HepG2 (cell line): ENCODE results near the gene ADAMTSL4. TPM values are rescaled to one million over a fixed set of nuclear protein-coding genes. Genes with fewer than 3 reads are reported as not detected.

ENCODE experiments used
- ATAC-seq: fragments of 200-7000 bp; cut with Tn5 transposase; 3 replicates; pipeline ENCODE4 v1.9.1; 2020; ENCODE audit warnings: mild to moderate bottlenecking, moderate library complexity
- BruUV-seq: library from RNA; stranded (reverse); fragments of 400-500 nt; replicated peaks from 2 replicates; lab custom pipeline; 2021; lab: Mats Ljungman, UMichigan
- CTCF ChIA-PET: fragments of 300-600 bp; formaldehyde crosslinking; extraction: SDS; loops from one replicate; lab custom pipeline; 2021; ENCODE audit warnings: low total read pairs, inconsistent platforms, low intra/inter-chr PET ratio; lab: Yijun Ruan, JAX
- POLR2A ChIA-PET: fragments of 350-600 bp; sonication (Branson Sonifier 250); formaldehyde crosslinking; loops from one replicate; lab custom pipeline; 2020; ENCODE audit warnings: antibody characterized with exemption, inconsistent platforms; lab: Yijun Ruan, JAX
- DNase-seq: peaks from one replicate; pipeline ENCODE4 v3.0.0-alpha.2; 2015; ENCODE audit warnings: low spot score
- FAIRE-seq: peaks from 3 replicates; lab custom pipeline; 2011; peaks lifted over from hg19 to GRCh38; lab: Jason Lieb, UNC
- H2AFZ ChIP-seq: one replicate; pipeline ENCODE4 v1.6.1; 2011; ENCODE audit warnings: low read length, inconsistent platforms
- H3K27ac ChIP-seq: fragments of 300-600 bp; 3 replicates; pipeline ENCODE4 v1.8.0; 2011; ENCODE audit warnings: mixed run types, mild to moderate bottlenecking, mixed read lengths, low read length, inconsistent platforms; ENCODE audit not compliant: insufficient read depth; ENCODE audit errors: extremely low read length
- H3K27me3 ChIP-seq, 2 experiments: fragments of 200-600 bp in 1 of 2; 2 replicates in 1 of 2; 3 replicates in 1 of 2; pipeline versions ENCODE4 v1.6.0 to v1.8.0; 2011; ENCODE audit warnings: low read length in 2 of 2, mild to moderate bottlenecking in 2 of 2, moderate library complexity in 2 of 2, inconsistent platforms in 1 of 2; ENCODE audit not compliant: insufficient read depth in 2 of 2, control insufficient read depth in 1 of 2
- H3K36me3 ChIP-seq, 2 experiments: fragments of 200-600 bp in 1 of 2; replicated peaks in 1 of 2; 2 replicates in 1 of 2; 3 replicates in 1 of 2; pipeline versions ENCODE4 v1.5.1 to v1.8.0; 2011; ENCODE audit warnings: low read length in 2 of 2, inconsistent platforms in 1 of 2; ENCODE audit not compliant: insufficient read depth in 2 of 2, control insufficient read depth in 1 of 2
- H3K4me1 ChIP-seq: 2 replicates; pipeline ENCODE4 v1.5.1; 2012; ENCODE audit warnings: low read length, inconsistent platforms; ENCODE audit not compliant: insufficient read depth
- H3K4me2 ChIP-seq: 2 replicates; pipeline ENCODE4 v1.6.0; 2011; ENCODE audit warnings: low read depth, low read length, inconsistent platforms
- H3K4me3 ChIP-seq, 3 experiments: fragments of 200-600 bp in 1 of 3; sonication (generic), shearing (Covaris generic) in 1 of 3; replicated peaks in 1 of 3; 2 replicates each; pipeline ENCODE4 v1.5.1; 2011 to 2016; ENCODE audit warnings: low read length in 3 of 3, inconsistent platforms in 2 of 3, low read depth in 2 of 3, mild to moderate bottlenecking in 2 of 3, control low read depth in 1 of 3, mixed read lengths in 1 of 3; ENCODE audit not compliant: insufficient read depth in 1 of 3
- H3K79me2 ChIP-seq: one replicate; pipeline ENCODE4 v1.6.1; 2011; ENCODE audit warnings: low read length, inconsistent platforms; ENCODE audit not compliant: insufficient read depth
- H3K9ac ChIP-seq: 2 replicates; pipeline ENCODE4 v1.6.0; 2011; ENCODE audit warnings: mild to moderate bottlenecking, low read depth, low read length, inconsistent platforms; ENCODE audit not compliant: insufficient read depth
- H3K9me3 ChIP-seq: 2 replicates; pipeline ENCODE4 v1.5.1; 2012; ENCODE audit warnings: mild to moderate bottlenecking, low read length
- H4K20me1 ChIP-seq: 2 replicates; pipeline ENCODE4 v1.6.0; 2011; ENCODE audit warnings: inconsistent platforms, mild to moderate bottlenecking, low read length, moderate library complexity; ENCODE audit not compliant: insufficient read depth
- DNMT3B ChIP-seq: conservative IDR thresholded peaks from 2 replicates; pipeline ENCODE4 v1.6.1; 2016; ENCODE audit warnings: missing biosample characterization, control low read depth
- EED ChIP-seq: sonication (generic); formaldehyde crosslinking; IDR thresholded peaks from 2 replicates; pipeline ENCODE4 v1.5.0; 2020; ENCODE audit warnings: mild to moderate bottlenecking, missing genetic modification reagents
- ERF ChIP-seq: IDR thresholded peaks from 2 replicates; pipeline ENCODE4 v1.6.1; 2018; ENCODE audit warnings: missing biosample characterization, missing genetic modification reagents
- FOXA1 ChIP-seq, 2 experiments: fragments of 450-650 bp in 1 of 2; sonication (generic) in 1 of 2; formaldehyde crosslinking in 1 of 2; IDR thresholded peaks; 2 replicates each; pipeline versions ENCODE4 v1.4.0 to v1.6.1; 2016 to 2020; ENCODE audit warnings: missing genetic modification reagents in 1 of 2
- FOXA3 ChIP-seq: IDR thresholded peaks from 2 replicates; pipeline ENCODE4 v1.6.1; 2016; ENCODE audit warnings: missing genetic modification reagents, missing compliant biosample characterization
- FOXP1 ChIP-seq, 2 experiments: fragments of 450-650 bp in 1 of 2; IDR thresholded peaks; 2 replicates each; pipeline ENCODE4 v1.6.1; 2017 to 2018; ENCODE audit warnings: antibody characterized with exemption in 1 of 2
- IRX3 ChIP-seq: sonication (generic); formaldehyde crosslinking; IDR thresholded peaks from 2 replicates; pipeline ENCODE4 v1.8.1; 2023; ENCODE audit warnings: mild to moderate bottlenecking, low read depth, missing genetic modification reagents, borderline replicate concordance
- NR2F6 ChIP-seq, 2 experiments: IDR thresholded peaks; 2 replicates each; pipeline ENCODE4 v1.6.1; 2016; ENCODE audit warnings: antibody characterized with exemption in 1 of 2, mild to moderate bottlenecking in 1 of 2
- SAP130 ChIP-seq: IDR thresholded peaks from 2 replicates; pipeline ENCODE4 v1.6.1; 2016; ENCODE audit warnings: low read depth
- SOX13 ChIP-seq, 3 experiments: fragments of 450-650 bp in 1 of 3; sonication (generic) in 1 of 3; formaldehyde crosslinking in 1 of 3; IDR thresholded peaks in 2 of 3; conservative IDR thresholded peaks in 1 of 3; 2 replicates each; pipeline versions ENCODE4 v1.5.0 to v1.6.1; 2016 to 2020; ENCODE audit warnings: antibody characterized with exemption in 1 of 3, mild to moderate bottlenecking in 1 of 3, missing compliant biosample characterization in 1 of 3, missing genetic modification reagents in 1 of 3, moderate library complexity in 1 of 3
- SOX5 ChIP-seq: IDR thresholded peaks from 2 replicates; pipeline ENCODE4 v1.6.1; 2016; ENCODE audit warnings: borderline replicate concordance
- SRSF1 ChIP-seq: fragments of 200-400 bp; formaldehyde crosslinking; optimal IDR thresholded peaks from 2 replicates; pipeline ENCODE3; 2017; ENCODE audit warnings: mild to moderate bottlenecking, low read depth, low read length, moderate library complexity
- ZFP82 ChIP-seq: sonication (generic); formaldehyde crosslinking; IDR thresholded peaks from 2 replicates; pipeline ENCODE4 v1.5.1; 2020; ENCODE audit warnings: mild to moderate bottlenecking, missing genetic modification reagents, borderline replicate concordance
- WGBS: methylation state at CpG from one replicate; pipeline ENCODE4 v1.1.6; 2017; ENCODE audit warnings: low lambda C conversion rate; 5-methylcytosine and 5-hydroxymethylcytosine counted together
- in situ Hi-C: cut with HindIII; loops from 2 replicates; pipeline ENCODE4 v1.10.0; 2017; ENCODE audit warnings: low pct_unique_long_range_greater_than_20kb; ENCODE audit not compliant: extremely low pct_ligation_motif_present
- intact Hi-C: fragments of 100-400 bp; cut with micrococcal nuclease; formaldehyde crosslinking; loops from one replicate; pipeline ENCODE4 v1.10.0; 2022; ENCODE audit not compliant: unreplicated experiment
- polyA plus RNA-seq, 8 experiments: library from polyadenylated mRNA; depleted of rRNA in 3 of 8; stranded (reverse) in 7 of 8; unstranded in 1 of 8; fragments of >200 nt; fragmentation: Illumina TruSeq in 4 of 8; extraction: Trizol in 4 of 8; gene quantifications; 2 replicates each; pipeline versions ENCODE4 v1.2.1 to v1.2.3, GENCODE V29; 2011 to 2016; ENCODE audit warnings: low read depth in 4 of 8, missing spikeins in 1 of 8, mixed read lengths in 1 of 8; ENCODE audit not compliant: insufficient read depth in 1 of 8
- total RNA-seq, 5 experiments: library from RNA; depleted of rRNA; stranded (reverse); fragments of >200 nt; fragmentation: Illumina TruSeq; extraction: Trizol; gene quantifications; 2 replicates each; pipeline ENCODE4 v1.2.3, GENCODE V29; 2016; ENCODE audit warnings: low read depth in 1 of 5
- TF ChIP-seq, protein P1 (sequence below): sonication (generic); formaldehyde crosslinking; IDR thresholded peaks from 2 replicates; pipeline ENCODE4 v1.5.1; 2020; ENCODE audit warnings: mild to moderate bottlenecking, moderate library complexity, missing genetic modification reagents
- TF ChIP-seq, protein P2 (sequence below), 2 experiments: sonication (generic) in 1 of 2; formaldehyde crosslinking in 1 of 2; IDR thresholded peaks; 2 replicates each; pipeline versions ENCODE4 v1.4.0 to v1.6.1; 2018 to 2020; ENCODE audit warnings: missing genetic modification reagents in 2 of 2, borderline replicate concordance in 1 of 2, low read depth in 1 of 2, mild to moderate bottlenecking in 1 of 2, missing biosample characterization in 1 of 2
- TF ChIP-seq, protein P3 (sequence below): sonication (generic); formaldehyde crosslinking; IDR thresholded peaks from 2 replicates; pipeline ENCODE4 v1.5.1; 2020; ENCODE audit warnings: mild to moderate bottlenecking, missing genetic modification reagents, borderline replicate concordance
- TF ChIP-seq, protein P4 (sequence below): sonication (generic); formaldehyde crosslinking; IDR thresholded peaks from 2 replicates; pipeline ENCODE4 v1.8.0; 2022; ENCODE audit warnings: mild to moderate bottlenecking, missing genetic modification reagents

ADAMTSL4 gene
- total and polyA plus RNA-seq, 2 of the 13 experiments (the other 11 are each of a cell fraction or from before 2014, with no cell fraction given): 3.9 to 16.4 TPM

- no TSS peak for BruUV-seq
- Histone ChIP-seq H3K79me2 (no peaks in the 10 kb centered on the region), H3K4me2 (peak overlapping the region; percentile 85), H3K4me3 (peak overlapping the region; percentile 73 to 84 (median 80)), H3K4me1 (peaks cover 32% of the 10 kb centered on the region), H3K9me3 (no peaks in the 10 kb centered on the region), H3K36me3 (no peaks in the 10 kb centered on the region), H3K9ac (peak overlapping the region; percentile 81), H3K27ac (peak overlapping the region; percentile 66), H4K20me1 (no peaks in the 10 kb centered on the region), H3K27me3 (no peaks in the 10 kb centered on the region; a peak in 1 of 5 replicates), H2AFZ (peak overlapping the region; percentile 77)
- ChIA-PET CTCF (interaction anchor here (1.2 kb wide), 1 partner anchor 52 kb away, joined by 5 read pairs; no protein-coding TSS in a partner anchor), POLR2A (interaction anchor here (1.1 to 3.3 kb wide), 12 partner anchors 12 to 181 kb away, joined by 3 to 78 read pairs (median 6); partner anchors contain the start of genes ADAMTSL4, GOLPH3L and TARS2)
- intact Hi-C loops (no loop called here), in situ Hi-C loops (no loop called here)
- WGBS: 5% methylated on average over 4 of the region's 4 CpGs
- ATAC-seq (peak; percentile 26), DNase-seq (peak; percentile 49), FAIRE-seq (peak; percentile 83)
- TF ChIP-seq EED (CRISPR knock-in tag) (no peak), DNMT3B (CRISPR knock-in tag) (no peak), SAP130 (CRISPR knock-in tag) (peak; percentile 53; the same call in 1 of the 2 replicates), SOX5 (0 out of 2 replicates have a peak, but pooled peaks have one; percentile 9), FOXA3 (peak; percentile 69), ERF (CRISPR knock-in tag) (0 out of 2 replicates have a peak, but pooled peaks have one; percentile 62), ZFP82 (CRISPR knock-in tag) (no peak), SOX13 (IDR thresholded peaks at IDR 0.05) (no peak), SOX13 (CRISPR knock-in tag; conservative IDR thresholded peaks at IDR 0.05 in 1 of 2, IDR thresholded peaks at IDR 0.05 in 1 of 2) (peak in 1 of 2 experiments; percentile 45; a peak in 1 of 4 replicates), NR2F6 (IDR thresholded peaks at IDR 0.05) (0 out of 2 replicates have a peak, but pooled peaks have one; percentile 33), NR2F6 (CRISPR knock-in tag; IDR thresholded peaks at IDR 0.05) (no peak), IRX3 (CRISPR knock-in tag) (no peak), FOXA1 (IDR thresholded peaks at IDR 0.05) (no peak), FOXA1 (CRISPR knock-in tag; IDR thresholded peaks at IDR 0.05) (peak; percentile 80), SRSF1 (no peak), FOXP1 (IDR thresholded peaks at IDR 0.05) (no peak), FOXP1 (CRISPR knock-in tag; IDR thresholded peaks at IDR 0.05) (peak; percentile 26; the same call in 1 of the 2 replicates)
- TF ChIP-seq, protein P1, sequence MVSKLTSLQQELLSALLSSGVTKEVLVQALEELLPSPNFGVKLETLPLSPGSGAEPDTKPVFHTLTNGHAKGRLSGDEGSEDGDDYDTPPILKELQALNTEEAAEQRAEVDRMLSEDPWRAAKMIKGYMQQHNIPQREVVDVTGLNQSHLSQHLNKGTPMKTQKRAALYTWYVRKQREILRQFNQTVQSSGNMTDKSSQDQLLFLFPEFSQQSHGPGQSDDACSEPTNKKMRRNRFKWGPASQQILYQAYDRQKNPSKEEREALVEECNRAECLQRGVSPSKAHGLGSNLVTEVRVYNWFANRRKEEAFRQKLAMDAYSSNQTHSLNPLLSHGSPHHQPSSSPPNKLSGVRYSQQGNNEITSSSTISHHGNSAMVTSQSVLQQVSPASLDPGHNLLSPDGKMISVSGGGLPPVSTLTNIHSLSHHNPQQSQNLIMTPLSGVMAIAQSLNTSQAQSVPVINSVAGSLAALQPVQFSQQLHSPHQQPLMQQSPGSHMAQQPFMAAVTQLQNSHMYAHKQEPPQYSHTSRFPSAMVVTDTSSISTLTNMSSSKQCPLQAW (CRISPR knock-in tag): 0 out of 2 replicates have a peak, but pooled peaks have one; percentile 18
- TF ChIP-seq, protein P2, sequence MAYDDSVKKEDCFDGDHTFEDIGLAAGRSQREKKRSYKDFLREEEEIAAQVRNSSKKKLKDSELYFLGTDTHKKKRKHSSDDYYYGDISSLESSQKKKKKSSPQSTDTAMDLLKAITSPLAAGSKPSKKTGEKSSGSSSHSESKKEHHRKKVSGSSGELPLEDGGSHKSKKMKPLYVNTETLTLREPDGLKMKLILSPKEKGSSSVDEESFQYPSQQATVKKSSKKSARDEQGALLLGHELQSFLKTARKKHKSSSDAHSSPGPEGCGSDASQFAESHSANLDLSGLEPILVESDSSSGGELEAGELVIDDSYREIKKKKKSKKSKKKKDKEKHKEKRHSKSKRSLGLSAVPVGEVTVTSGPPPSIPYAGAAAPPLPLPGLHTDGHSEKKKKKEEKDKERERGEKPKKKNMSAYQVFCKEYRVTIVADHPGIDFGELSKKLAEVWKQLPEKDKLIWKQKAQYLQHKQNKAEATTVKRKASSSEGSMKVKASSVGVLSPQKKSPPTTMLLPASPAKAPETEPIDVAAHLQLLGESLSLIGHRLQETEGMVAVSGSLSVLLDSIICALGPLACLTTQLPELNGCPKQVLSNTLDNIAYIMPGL (CRISPR knock-in tag; IDR thresholded peaks at IDR 0.05; ENCODE audit: borderline replicate concordance in 1 of 2, low read depth in 1 of 2): peak in 1 of 2 experiments; percentile 67; a peak in 1 of 4 replicates
- TF ChIP-seq, protein P3, sequence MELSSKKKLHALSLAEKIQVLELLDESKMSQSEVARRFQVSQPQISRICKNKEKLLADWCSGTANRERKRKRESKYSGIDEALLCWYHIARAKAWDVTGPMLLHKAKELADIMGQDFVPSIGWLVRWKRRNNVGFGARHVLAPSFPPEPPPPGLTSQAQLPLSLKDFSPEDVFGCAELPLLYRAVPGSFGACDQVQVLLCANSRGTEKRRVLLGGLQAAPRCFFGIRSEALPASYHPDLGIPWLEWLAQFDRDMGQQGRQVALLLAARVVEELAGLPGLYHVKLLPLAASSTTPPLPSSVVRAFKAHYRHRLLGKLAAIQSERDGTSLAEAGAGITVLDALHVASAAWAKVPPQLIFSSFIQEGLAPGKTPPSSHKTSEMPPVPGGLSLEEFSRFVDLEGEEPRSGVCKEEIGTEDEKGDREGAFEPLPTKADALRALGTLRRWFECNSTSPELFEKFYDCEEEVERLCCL: no peak
- TF ChIP-seq, protein P4, sequence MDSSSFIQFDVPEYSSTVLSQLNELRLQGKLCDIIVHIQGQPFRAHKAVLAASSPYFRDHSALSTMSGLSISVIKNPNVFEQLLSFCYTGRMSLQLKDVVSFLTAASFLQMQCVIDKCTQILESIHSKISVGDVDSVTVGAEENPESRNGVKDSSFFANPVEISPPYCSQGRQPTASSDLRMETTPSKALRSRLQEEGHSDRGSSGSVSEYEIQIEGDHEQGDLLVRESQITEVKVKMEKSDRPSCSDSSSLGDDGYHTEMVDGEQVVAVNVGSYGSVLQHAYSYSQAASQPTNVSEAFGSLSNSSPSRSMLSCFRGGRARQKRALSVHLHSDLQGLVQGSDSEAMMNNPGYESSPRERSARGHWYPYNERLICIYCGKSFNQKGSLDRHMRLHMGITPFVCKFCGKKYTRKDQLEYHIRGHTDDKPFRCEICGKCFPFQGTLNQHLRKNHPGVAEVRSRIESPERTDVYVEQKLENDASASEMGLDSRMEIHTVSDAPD: 0 out of 2 replicates have a peak, but pooled peaks have one; percentile 25
Observed at GRCh38 chr1:150516616-150517015, 32.6 kb upstream of the ADAMTSL4 start.
